Choroid plexus epithelial cell (primary cell): ENCODE data around the gene RAB6D.

Source experiments
- DNase-seq: peaks from one replicate; pipeline ENCODE4 v3.0.0-alpha.2; 2010; ENCODE audit warnings: low read depth
- H3K4me3 ChIP-seq: 2 replicates; pipeline ENCODE4 v1.5.1; 2011; ENCODE audit warnings: low read depth, mild to moderate bottlenecking, control low read depth, low read length, moderate library complexity
- CTCF ChIP-seq: conservative IDR thresholded peaks from 2 replicates; pipeline ENCODE4 v1.5.1; 2011; ENCODE audit warnings: low read depth, mild to moderate bottlenecking, control low read depth, inconsistent platforms, low read length, moderate library complexity

The RAB6D gene

GRCh38 chr2:131363703-131364186, at the start of gene RAB6D:
TSS of gene RAB6D (minus strand) at chr2:131364168. CDS start at chr2:131363720, 448 bp downstream.
- peak; percentile 7 for DNase-seq
- H3K4me3 ChIP-seq: peak within 1 kb of the TSS; percentile 37

- DNase-seq: peak; percentile 82
- no peak overlapping the region for H3K4me3 ChIP-seq
- TF ChIP-seq CTCF: peak; percentile 74
These were observed 49.3 kb upstream of the RAB6D start for GRCh38 chr2:131413148-131413747.

GRCh38 chr2:131410173-131410572, 46.2 kb upstream of the RAB6D start:
- no peak for TF ChIP-seq CTCF
- no peak overlapping the region for H3K4me3 ChIP-seq
- no peak for DNase-seq

- H3K4me3 ChIP-seq: no peak overlapping the region
- no peak for TF ChIP-seq CTCF
- no peak for DNase-seq
These were observed 44.8 kb upstream of the RAB6D start for GRCh38 chr2:131408778-131409177.

GRCh38 chr2:131408207-131408606, 44.2 kb upstream of the RAB6D start:
- H3K4me3 ChIP-seq: no peak overlapping the region
- TF ChIP-seq CTCF: no peak
- DNase-seq: no peak

GRCh38 chr2:131404753-131405152, 40.8 kb upstream of the RAB6D start:
- DNase-seq: no peak
- H3K4me3 ChIP-seq: no peak overlapping the region
- no peak for TF ChIP-seq CTCF

- H3K4me3 ChIP-seq: no peak overlapping the region
- no peak for DNase-seq
- TF ChIP-seq CTCF: no peak
These were observed 38.5 kb upstream of the RAB6D start for GRCh38 chr2:131402320-131403039.
